ENCODE measurements around the gene TRAM2.
"Not testable (repeated sequence)": the region's sequence is repeated elsewhere in the genome, so short reads cannot be mapped to it uniquely, and the experiment has no call there.

TRAM2 gene

GRCh38 chr6:52474173-52474572, 102.7 kb downstream of the TRAM2 start:
- DNase-seq: no peak

- not testable (repeated sequence) for DNase-seq
Measured at GRCh38 chr6:52461194-52461593, 115.7 kb downstream of the TRAM2 start.

GRCh38 chr6:52457096-52457495, 119.8 kb downstream of the TRAM2 start:
- DNase-seq: no peak

- no peak for DNase-seq
Measured at GRCh38 chr6:52454556-52454955, 122.3 kb downstream of the TRAM2 start.
